ENCODE results near the gene HCK. TPM values are rescaled to one million over a fixed set of nuclear protein-coding genes. Genes with fewer than 3 reads are reported as not detected.
A peak's percentile ranks its signal among the peaks of the same experiment; 100 is the strongest.

The HCK gene
- polyA plus RNA-seq, 4 donors, result 2.3 to 6.7 (median 2.6) TPM

- DNase-seq (ENCODE audit: low read depth in 4 of 4, low spot score in 3 of 4), result no peak
These were observed 4.9 kb downstream of the HCK start for GRCh38 chr20:32056708-32057483.

- no peak for DNase-seq (ENCODE audit: low read depth in 4 of 4, low spot score in 3 of 4)
These were observed 5.7 kb downstream of the HCK start for GRCh38 chr20:32057656-32058184.

- no peak for DNase-seq (ENCODE audit: low read depth in 4 of 4, low spot score in 3 of 4)
These were observed 7.1 kb downstream of the HCK start for GRCh38 chr20:32059189-32059588.

GRCh38 chr20:32062776-32063170, 10.7 kb downstream of the HCK start:
- DNase-seq (ENCODE audit: low read depth in 4 of 4, low spot score in 3 of 4), result no peak

GRCh38 chr20:32063695-32064094, 11.7 kb downstream of the HCK start:
- no peak for DNase-seq (ENCODE audit: low read depth in 4 of 4, low spot score in 3 of 4)

- DNase-seq (ENCODE audit: low read depth in 4 of 4, low spot score in 3 of 4), result peak in 1 of 4 donors; percentile 57
These were observed 12.6 kb downstream of the HCK start for GRCh38 chr20:32064667-32065066.

GRCh38 chr20:32067234-32067821, 15.3 kb downstream of the HCK start:
- no peak for DNase-seq (ENCODE audit: low read depth in 4 of 4, low spot score in 3 of 4)

GRCh38 chr20:32068174-32068573, 16.1 kb downstream of the HCK start:
- DNase-seq (ENCODE audit: low read depth in 4 of 4, low spot score in 3 of 4), result no peak

- DNase-seq (ENCODE audit: low read depth in 4 of 4, low spot score in 3 of 4), result no peak
These were observed 17.7 kb downstream of the HCK start for GRCh38 chr20:32069711-32070110.

GRCh38 chr20:32070282-32070681, 18.2 kb downstream of the HCK start:
- DNase-seq (ENCODE audit: low read depth in 4 of 4, low spot score in 3 of 4), result no peak

- no peak for DNase-seq (ENCODE audit: low read depth in 4 of 4, low spot score in 3 of 4)
These were observed 18.7 kb downstream of the HCK start for GRCh38 chr20:32070690-32071213.

GRCh38 chr20:32071395-32072167, 19.5 kb downstream of the HCK start:
- no peak for DNase-seq (ENCODE audit: low read depth in 4 of 4, low spot score in 3 of 4)

- DNase-seq (ENCODE audit: low read depth in 4 of 4, low spot score in 3 of 4), result no peak
These were observed 20.2 kb downstream of the HCK start for GRCh38 chr20:32072168-32072750.

- DNase-seq (ENCODE audit: low read depth in 4 of 4, low spot score in 3 of 4), result no peak
These were observed 23.5 kb downstream of the HCK start for GRCh38 chr20:32075534-32075933.

GRCh38 chr20:32077190-32077589, 25.1 kb downstream of the HCK start:
- no peak for DNase-seq (ENCODE audit: low read depth in 4 of 4, low spot score in 3 of 4)

GRCh38 chr20:32078322-32078721, 26.3 kb downstream of the HCK start:
- no peak for DNase-seq (ENCODE audit: low read depth in 4 of 4, low spot score in 3 of 4)

GRCh38 chr20:32078791-32079190, 26.7 kb downstream of the HCK start:
- no peak for DNase-seq (ENCODE audit: low read depth in 4 of 4, low spot score in 3 of 4)

- DNase-seq (ENCODE audit: low read depth in 4 of 4, low spot score in 3 of 4), result no peak
These were observed 27.6 kb downstream of the HCK start for GRCh38 chr20:32079655-32080109.

- no peak for DNase-seq (ENCODE audit: low read depth in 4 of 4, low spot score in 3 of 4)
These were observed 28.7 kb downstream of the HCK start for GRCh38 chr20:32080783-32081182.

GRCh38 chr20:32083469-32083868, 31.4 kb downstream of the HCK start:
- DNase-seq (ENCODE audit: low read depth in 4 of 4, low spot score in 3 of 4), result no peak

GRCh38 chr20:32087070-32087469, 35.0 kb downstream of the HCK start:
- DNase-seq (ENCODE audit: low read depth in 4 of 4, low spot score in 3 of 4), result no peak

Data from left renal pelvis (tissue), 4 donors.